Lower leg skin (tissue), 3 donors: ENCODE results near the gene LZTS2.

Source experiments
- CTCF ChIP-seq, 3 donors: fragments of 450-650 bp; IDR thresholded peaks; one replicate each; pipeline ENCODE4 v1.5.1; 2016; ENCODE audit warnings: antibody characterized with exemption in 3 of 3, mild to moderate bottlenecking in 3 of 3, moderate library complexity in 2 of 3
- POLR2A ChIP-seq, 2 donors: fragments of 450-650 bp; IDR thresholded peaks; one replicate each; pipeline ENCODE4 v1.6.1; 2016 to 2017; ENCODE audit warnings: antibody characterized with exemption in 2 of 2, mild to moderate bottlenecking in 1 of 2, moderate library complexity in 1 of 2

DNA sequence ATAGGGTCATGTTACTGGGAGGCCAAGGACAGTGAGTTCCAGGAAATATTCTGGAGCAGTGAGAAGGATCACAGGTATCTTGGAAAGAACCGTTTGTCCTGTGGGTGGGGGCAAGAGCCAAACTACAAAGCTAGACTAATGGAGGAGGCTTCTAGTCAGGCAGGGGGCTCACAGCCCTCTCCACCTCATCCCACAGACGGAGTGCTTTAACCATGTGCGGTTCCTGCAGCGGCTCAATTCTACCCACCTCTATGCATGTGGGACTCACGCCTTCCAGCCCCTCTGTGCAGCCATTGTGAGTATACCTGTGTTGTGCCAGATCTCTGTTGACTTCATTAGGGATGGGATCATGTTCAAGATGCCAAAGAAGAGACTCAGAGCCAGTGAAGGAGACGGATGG is 22.2 kb upstream of the LZTS2 start:
- TF ChIP-seq CTCF (IDR thresholded peaks at IDR 0.05) (no peak), POLR2A (IDR thresholded peaks at IDR 0.05) (no peak)
